Right hindlimb (tissue), 1 donor: ENCODE data around the gene PLS3.
"Not testable (repeated sequence)": the region's sequence is repeated elsewhere in the genome, so short reads cannot be mapped to it uniquely, and the experiment has no call there.

ENCODE experiments used
- DNase-seq: peaks from one replicate; pipeline ENCODE4 v3.0.0-alpha.2; 2018

Gene PLS3

GRCh38 chrX:115560978-115561604 is at the start of gene PLS3:
TSS of gene PLS3 (plus strand) at chrX:115561174. CDS start at chrX:115610251, 49,077 bp downstream.
- peak; percentile 90 for DNase-seq

- DNase-seq = no peak
These were observed 42.9 kb upstream of the PLS3 start for GRCh38 chrX:115518113-115518512.

GRCh38 chrX:115521741-115522140 is 39.2 kb upstream of the PLS3 start:
- DNase-seq = no peak

GRCh38 chrX:115522952-115523351 is 38.0 kb upstream of the PLS3 start:
- no peak for DNase-seq

- no peak for DNase-seq
These were observed 35.5 kb upstream of the PLS3 start for GRCh38 chrX:115525486-115525885.

GRCh38 chrX:115531818-115532403 is 29.1 kb upstream of the PLS3 start:
- DNase-seq = no peak

- no peak for DNase-seq
These were observed 27.5 kb upstream of the PLS3 start for GRCh38 chrX:115533485-115533884.

GRCh38 chrX:115534383-115534782 is 26.6 kb upstream of the PLS3 start:
- no peak for DNase-seq

- DNase-seq = no peak
These were observed 25.6 kb upstream of the PLS3 start for GRCh38 chrX:115535421-115535820.

GRCh38 chrX:115535844-115536243 is 25.1 kb upstream of the PLS3 start:
- DNase-seq = no peak

- no peak for DNase-seq
These were observed 21.1 kb upstream of the PLS3 start for GRCh38 chrX:115539841-115540240.

- not testable (repeated sequence) for DNase-seq
These were observed 19.9 kb upstream of the PLS3 start for GRCh38 chrX:115541045-115541444.

- DNase-seq = no peak
These were observed 13.5 kb upstream of the PLS3 start for GRCh38 chrX:115547448-115547847.

- DNase-seq = no peak
These were observed 12.0 kb upstream of the PLS3 start for GRCh38 chrX:115549008-115549407.

GRCh38 chrX:115553171-115553570 is 7.8 kb upstream of the PLS3 start:
- DNase-seq = peak; percentile 19

- DNase-seq = no peak
These were observed 1.3 kb upstream of the PLS3 start for GRCh38 chrX:115559672-115560071.

- DNase-seq = no peak
These were observed 580 bp upstream of the PLS3 start for GRCh38 chrX:115560211-115560977.

GRCh38 chrX:115561605-115562479 is 868 bp downstream of the PLS3 start:
- peak; percentile 56 for DNase-seq

- no peak for DNase-seq
These were observed 1.5 kb downstream of the PLS3 start for GRCh38 chrX:115562480-115562847.

GRCh38 chrX:115563633-115564162 is 2.7 kb downstream of the PLS3 start:
- DNase-seq = no peak

GRCh38 chrX:115564243-115564642 is 3.3 kb downstream of the PLS3 start:
- no peak for DNase-seq

- DNase-seq = no peak
These were observed 4.9 kb downstream of the PLS3 start for GRCh38 chrX:115565888-115566287.

GRCh38 chrX:115571712-115572111 is 10.7 kb downstream of the PLS3 start:
- DNase-seq = no peak
